ENCODE measurements around the gene KHNYN.

GRCh38 chr14:24384169-24384568, 45.6 kb upstream of the KHNYN start:
- TF ChIP-seq ATF2 (CRISPR knock-in tag; IDR thresholded peaks at IDR 0.05; ENCODE audit: borderline replicate concordance, low read depth) (no peak), ZBTB21 (CRISPR knock-in tag; IDR thresholded peaks at IDR 0.05; ENCODE audit: borderline replicate concordance) (no peak), TEAD4 (CRISPR knock-in tag; IDR thresholded peaks at IDR 0.05) (no peak), ATF3 (CRISPR knock-in tag; conservative IDR thresholded peaks at IDR 0.05) (no peak), CTCF (IDR thresholded peaks at IDR 0.05) (no peak), ESRRA (CRISPR knock-in tag; IDR thresholded peaks at IDR 0.05; ENCODE audit: borderline replicate concordance) (no peak), CREM (CRISPR knock-in tag; IDR thresholded peaks at IDR 0.05) (no peak), ZNF138 (CRISPR knock-in tag; conservative IDR thresholded peaks at IDR 0.05) (no peak), FOXJ3 (CRISPR knock-in tag; IDR thresholded peaks at IDR 0.05; ENCODE audit: borderline replicate concordance) (no peak)
- TF ChIP-seq, protein P1, sequence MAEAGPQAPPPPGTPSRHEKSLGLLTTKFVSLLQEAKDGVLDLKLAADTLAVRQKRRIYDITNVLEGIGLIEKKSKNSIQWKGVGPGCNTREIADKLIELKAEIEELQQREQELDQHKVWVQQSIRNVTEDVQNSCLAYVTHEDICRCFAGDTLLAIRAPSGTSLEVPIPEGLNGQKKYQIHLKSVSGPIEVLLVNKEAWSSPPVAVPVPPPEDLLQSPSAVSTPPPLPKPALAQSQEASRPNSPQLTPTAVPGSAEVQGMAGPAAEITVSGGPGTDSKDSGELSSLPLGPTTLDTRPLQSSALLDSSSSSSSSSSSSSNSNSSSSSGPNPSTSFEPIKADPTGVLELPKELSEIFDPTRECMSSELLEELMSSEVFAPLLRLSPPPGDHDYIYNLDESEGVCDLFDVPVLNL (CRISPR knock-in tag; IDR thresholded peaks at IDR 0.05; ENCODE audit: borderline replicate concordance, low read depth), result no peak
- TF ChIP-seq, protein P2, sequence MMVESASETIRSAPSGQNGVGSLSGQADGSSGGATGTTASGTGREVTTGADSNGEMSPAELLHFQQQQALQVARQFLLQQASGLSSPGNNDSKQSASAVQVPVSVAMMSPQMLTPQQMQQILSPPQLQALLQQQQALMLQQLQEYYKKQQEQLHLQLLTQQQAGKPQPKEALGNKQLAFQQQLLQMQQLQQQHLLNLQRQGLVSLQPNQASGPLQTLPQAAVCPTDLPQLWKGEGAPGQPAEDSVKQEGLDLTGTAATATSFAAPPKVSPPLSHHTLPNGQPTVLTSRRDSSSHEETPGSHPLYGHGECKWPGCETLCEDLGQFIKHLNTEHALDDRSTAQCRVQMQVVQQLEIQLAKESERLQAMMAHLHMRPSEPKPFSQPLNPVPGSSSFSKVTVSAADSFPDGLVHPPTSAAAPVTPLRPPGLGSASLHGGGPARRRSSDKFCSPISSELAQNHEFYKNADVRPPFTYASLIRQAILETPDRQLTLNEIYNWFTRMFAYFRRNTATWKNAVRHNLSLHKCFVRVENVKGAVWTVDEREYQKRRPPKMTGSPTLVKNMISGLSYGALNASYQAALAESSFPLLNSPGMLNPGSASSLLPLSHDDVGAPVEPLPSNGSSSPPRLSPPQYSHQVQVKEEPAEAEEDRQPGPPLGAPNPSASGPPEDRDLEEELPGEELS (CRISPR knock-in tag; IDR thresholded peaks at IDR 0.05), result no peak
- TF ChIP-seq, protein P3, sequence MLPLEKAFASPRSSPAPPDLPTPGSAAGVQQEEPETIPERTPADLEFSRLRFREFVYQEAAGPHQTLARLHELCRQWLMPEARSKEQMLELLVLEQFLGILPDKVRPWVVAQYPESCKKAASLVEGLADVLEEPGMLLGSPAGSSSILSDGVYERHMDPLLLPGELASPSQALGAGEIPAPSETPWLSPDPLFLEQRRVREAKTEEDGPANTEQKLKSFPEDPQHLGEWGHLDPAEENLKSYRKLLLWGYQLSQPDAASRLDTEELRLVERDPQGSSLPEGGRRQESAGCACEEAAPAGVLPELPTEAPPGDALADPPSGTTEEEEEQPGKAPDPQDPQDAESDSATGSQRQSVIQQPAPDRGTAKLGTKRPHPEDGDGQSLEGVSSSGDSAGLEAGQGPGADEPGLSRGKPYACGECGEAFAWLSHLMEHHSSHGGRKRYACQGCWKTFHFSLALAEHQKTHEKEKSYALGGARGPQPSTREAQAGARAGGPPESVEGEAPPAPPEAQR (CRISPR knock-in tag; IDR thresholded peaks at IDR 0.05), result no peak

Data from WTC11 (cell line).